ENCODE measurements around the gene LIM2. TPM values are rescaled to one million over a fixed set of nuclear protein-coding genes. Genes with fewer than 3 reads are reported as not detected.
"Not testable (repeated sequence)": the region's sequence is repeated elsewhere in the genome, so short reads cannot be mapped to it uniquely, and the experiment has no call there.

The LIM2 gene
- total and polyA plus RNA-seq, 11 donors: not detected

DNA sequence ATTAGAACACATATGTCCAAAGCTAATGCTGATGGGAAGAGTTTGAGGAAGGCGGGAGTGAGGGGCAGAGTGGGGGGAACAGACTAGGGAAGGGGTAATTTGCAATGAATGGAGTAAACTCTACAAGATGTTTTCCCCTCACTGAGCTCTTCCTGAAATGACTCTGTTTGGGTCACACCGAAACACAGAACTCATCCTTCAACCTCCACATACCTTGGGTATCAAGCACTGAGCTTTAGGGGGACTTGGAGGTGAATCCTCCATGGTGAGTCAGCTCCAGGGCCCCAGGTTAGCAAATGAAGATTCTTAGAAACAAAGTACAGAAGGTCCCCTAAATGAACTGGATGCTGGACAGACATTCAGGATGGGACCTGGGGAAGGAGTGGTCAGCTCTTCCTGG is 30.9 kb upstream of the LIM2 start:
- WGBS, 4 donors: 83 to 89% (median 86%) methylated on average over 2 of the region's 2 CpGs
- no peak overlapping the region for H3K4me3 ChIP-seq
- peaks cover 0 to 24% (median 10%) of the 10 kb centered on the region in 9 donors for H3K27me3 ChIP-seq
- H3K4me1 ChIP-seq: peaks cover 0 to 25% (median 0%) of the 10 kb centered on the region in 12 donors
- no peaks in the 10 kb centered on the region for H3K36me3 ChIP-seq
- no peak overlapping the region for H3K27ac ChIP-seq
- no peaks in the 10 kb centered on the region for H3K9me3 ChIP-seq
- intact Hi-C loops (cut with DNase I): no loop called here
- DNase-seq (no peak), ATAC-seq (no peak)
- TF ChIP-seq, protein P1, sequence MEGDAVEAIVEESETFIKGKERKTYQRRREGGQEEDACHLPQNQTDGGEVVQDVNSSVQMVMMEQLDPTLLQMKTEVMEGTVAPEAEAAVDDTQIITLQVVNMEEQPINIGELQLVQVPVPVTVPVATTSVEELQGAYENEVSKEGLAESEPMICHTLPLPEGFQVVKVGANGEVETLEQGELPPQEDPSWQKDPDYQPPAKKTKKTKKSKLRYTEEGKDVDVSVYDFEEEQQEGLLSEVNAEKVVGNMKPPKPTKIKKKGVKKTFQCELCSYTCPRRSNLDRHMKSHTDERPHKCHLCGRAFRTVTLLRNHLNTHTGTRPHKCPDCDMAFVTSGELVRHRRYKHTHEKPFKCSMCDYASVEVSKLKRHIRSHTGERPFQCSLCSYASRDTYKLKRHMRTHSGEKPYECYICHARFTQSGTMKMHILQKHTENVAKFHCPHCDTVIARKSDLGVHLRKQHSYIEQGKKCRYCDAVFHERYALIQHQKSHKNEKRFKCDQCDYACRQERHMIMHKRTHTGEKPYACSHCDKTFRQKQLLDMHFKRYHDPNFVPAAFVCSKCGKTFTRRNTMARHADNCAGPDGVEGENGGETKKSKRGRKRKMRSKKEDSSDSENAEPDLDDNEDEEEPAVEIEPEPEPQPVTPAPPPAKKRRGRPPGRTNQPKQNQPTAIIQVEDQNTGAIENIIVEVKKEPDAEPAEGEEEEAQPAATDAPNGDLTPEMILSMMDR (IDR thresholded peaks at IDR 0.05): no peak
- TF ChIP-seq POLR2A (IDR thresholded peaks at IDR 0.05): no peak

GRCh38 chr19:51417810-51418157 is 30.0 kb upstream of the LIM2 start:
- 61 to 69% (median 67%) methylated on average over 3 of the region's 3 CpGs for WGBS, 4 donors
- H3K4me1 ChIP-seq: peaks cover 0 to 25% (median 0%) of the 10 kb centered on the region in 12 donors
- peaks cover 0 to 24% (median 10%) of the 10 kb centered on the region in 9 donors for H3K27me3 ChIP-seq
- no peak for TF ChIP-seq POLR2A (IDR thresholded peaks at IDR 0.05)
- TF ChIP-seq, protein P1 (IDR thresholded peaks at IDR 0.05): no peak
- intact Hi-C loops (cut with DNase I): no loop called here
- no peaks in the 10 kb centered on the region for H3K36me3 ChIP-seq
- no peak overlapping the region for H3K4me3 ChIP-seq
- DNase-seq (no peak), ATAC-seq (no peak)
- H3K27ac ChIP-seq: peak overlapping the region in 2 of 12 donors; percentile 0 to 73
- no peaks in the 10 kb centered on the region for H3K9me3 ChIP-seq

DNA sequence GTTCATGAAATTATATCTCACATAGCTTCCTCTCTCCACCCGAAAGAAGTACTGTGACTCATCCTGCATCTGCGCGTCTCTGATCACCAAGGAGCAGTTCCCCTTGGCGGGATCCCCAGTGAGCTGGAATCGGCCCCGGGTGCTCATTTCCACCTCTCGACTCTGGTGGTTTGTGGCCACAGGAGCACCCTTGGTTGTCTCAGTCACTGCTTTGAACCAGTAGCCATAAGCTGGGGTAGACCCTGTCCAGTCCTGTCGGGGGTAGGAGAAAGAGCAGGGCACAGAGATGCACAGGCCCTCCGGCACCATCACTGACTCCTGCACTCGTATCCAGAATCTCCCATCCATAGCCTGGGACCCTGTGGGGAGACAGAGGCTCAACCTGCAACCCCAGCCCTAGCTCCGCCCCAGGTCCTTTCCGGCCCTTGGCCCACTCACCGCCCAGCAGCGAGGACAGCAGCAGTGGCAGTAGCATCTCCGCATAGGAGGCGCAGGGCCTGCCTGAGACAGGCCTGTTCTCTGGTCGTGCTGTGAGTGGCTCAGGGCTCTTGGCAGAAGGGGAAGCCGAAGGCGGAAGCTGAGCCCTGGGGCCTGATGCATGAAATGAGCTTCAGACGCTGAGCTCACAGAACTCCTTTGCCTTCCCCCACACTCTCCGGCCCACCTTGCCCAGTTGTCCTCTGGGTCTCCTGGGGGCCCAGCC is 29.5 kb upstream of the LIM2 start, which contains the start of gene SIGLEC10:
Gene SIGLEC10 (minus strand): TSS at position 536 of the 703 bp plus-strand sequence. CDS start 61 bp downstream, at position 475.
- peak within 1 kb of the TSS in 2 of 12 donors; percentile 0 to 73 for H3K27ac ChIP-seq
- intact Hi-C loops (cut with DNase I): no loop called here
- H3K27me3 ChIP-seq: peaks cover 0 to 24% (median 10%) of the 10 kb centered on the region in 9 donors
- H3K9me3 ChIP-seq: no peaks in the 10 kb centered on the region
- peak within 1 kb of the TSS in 1 of 12 donors; percentile 44 for H3K4me3 ChIP-seq
- no peaks in the 10 kb centered on the region for H3K36me3 ChIP-seq
- ATAC-seq: peak in 3 of 4 donors; percentile 57 to 71 (median 62)
- TF ChIP-seq POLR2A (IDR thresholded peaks at IDR 0.05): no peak
- TF ChIP-seq, protein P1 (IDR thresholded peaks at IDR 0.05): no peak
- 55 to 67% (median 57%) methylated on average over 13 to 21 of the region's 21 CpGs for WGBS, 4 donors
- peaks cover 0 to 25% (median 0%) of the 10 kb centered on the region in 12 donors for H3K4me1 ChIP-seq
- DNase-seq: peak in 4 of 5 donors; percentile 41 to 80 (median 49)

- Histone ChIP-seq H3K27me3 (peaks cover 0 to 19% (median 8%) of the 10 kb centered on the region in 9 donors), H3K4me1 (peaks cover 0 to 20% (median 0%) of the 10 kb centered on the region in 12 donors), H3K27ac (peak overlapping the region in 1 of 12 donors; percentile 73), H3K4me3 (peak overlapping the region in 1 of 12 donors; percentile 44)
- H3K9me3 ChIP-seq; intact Hi-C loops (cut with DNase I); DNase-seq; H3K36me3 ChIP-seq; ATAC-seq: not testable (repeated sequence)
- 60 to 74% (median 70%) methylated on average over 12 to 15 of the region's 15 CpGs for WGBS, 4 donors
These were observed 28.6 kb upstream of the LIM2 start for GRCh38 chr19:51416422-51416821.
